K562 (cell line): ENCODE results near the gene TBC1D2. TPM values are rescaled to one million over a fixed set of nuclear protein-coding genes. Genes with fewer than 3 reads are reported as not detected.

ENCODE experiments used
- ARID2 ChIP-seq: fragments of 450-650 bp; IDR thresholded peaks from 2 replicates; pipeline ENCODE4 v1.6.1; 2017; ENCODE audit warnings: antibody characterized with exemption, mild to moderate bottlenecking
- ESRRB ChIP-seq: fragments of 250-450 bp; sonication (Bioruptor Pico); IDR thresholded peaks from 2 replicates; pipeline ENCODE4 v1.5.0; 2020; ENCODE audit warnings: mild to moderate bottlenecking, moderate library complexity, borderline replicate concordance
- ETV6 ChIP-seq, 3 experiments: fragments of 150-350 bp in 1 of 3; sonication (generic) in 1 of 3; formaldehyde crosslinking in 1 of 3; IDR thresholded peaks; 2 replicates each; pipeline versions ENCODE4 v1.6.1 to v1.8.0; 2014 to 2022; ENCODE audit warnings: borderline replicate concordance in 2 of 3, low read depth in 2 of 3, antibody characterized with exemption in 1 of 3, low read length in 1 of 3, mild to moderate bottlenecking in 1 of 3, missing genetic modification reagents in 1 of 3
- HEY1 ChIP-seq: fragments of 250-450 bp; sonication (Bioruptor Pico); IDR thresholded peaks from 2 replicates; pipeline ENCODE4 v1.5.0; 2020; ENCODE audit warnings: mild to moderate bottlenecking, moderate library complexity, borderline replicate concordance
- KDM1A ChIP-seq, 2 experiments: fragments of 450-650 bp; IDR thresholded peaks; 2 replicates each; pipeline ENCODE4 v1.6.1; 2016; ENCODE audit warnings: mild to moderate bottlenecking in 2 of 2
- MEF2D ChIP-seq: conservative IDR thresholded peaks from 2 replicates; pipeline ENCODE4 v1.6.1; 2016; ENCODE audit warnings: low read depth, missing genetic modification characterization, missing compliant biosample characterization
- RBM25 ChIP-seq: fragments of 200-400 bp; formaldehyde crosslinking; IDR thresholded peaks from 2 replicates; pipeline ENCODE4 v1.6.1; 2018; ENCODE audit warnings: low read length, low read depth, moderate library complexity; ENCODE audit not compliant: severe bottlenecking
- SMARCA5 ChIP-seq: fragments of 450-650 bp; IDR thresholded peaks from 2 replicates; pipeline ENCODE4 v1.6.1; 2016
- ZFP1 ChIP-seq: fragments of 450-650 bp; formaldehyde crosslinking; IDR thresholded peaks from 2 replicates; pipeline ENCODE4 v1.4.0; 2020; ENCODE audit warnings: mild to moderate bottlenecking, mixed read lengths
- polyA plus RNA-seq, 8 experiments: library from polyadenylated mRNA; depleted of rRNA in 4 of 8; stranded (reverse) in 5 of 8; unstranded in 3 of 8; fragments of >200 nt; fragmentation: Nextera tagmentation in 2 of 8; fragmentation: Illumina TruSeq in 1 of 8; extraction: Ambion mirVana in 2 of 8; extraction: Trizol in 1 of 8; gene quantifications; 2 replicates each; pipeline versions ENCODE4 v1.2.1 to v1.2.3, GENCODE V29; 2011 to 2014; ENCODE audit warnings: inconsistent platforms in 1 of 8, missing spikeins in 1 of 8
- total RNA-seq, 7 experiments: library from RNA; depleted of rRNA in 6 of 7; stranded (reverse); fragments of >200 nt in 6 of 7; fragmentation: Illumina TruSeq in 2 of 7; extraction: Trizol in 2 of 7; gene quantifications; 2 replicates each; pipeline versions ENCODE4 v1.2.1 to v1.2.3, GENCODE V29; 2011 to 2021; ENCODE audit warnings: low replicate concordance in 1 of 7
- TF ChIP-seq, protein P1 (sequence below), 2 experiments: fragments of 450-650 bp; conservative IDR thresholded peaks; 2 replicates each; pipeline ENCODE4 v1.6.1; 2017; ENCODE audit warnings: mild to moderate bottlenecking in 2 of 2, moderate library complexity in 2 of 2
- TF ChIP-seq, protein P2 (sequence below): fragments of 450-650 bp; IDR thresholded peaks from 2 replicates; pipeline ENCODE4 v1.6.1; 2016; ENCODE audit warnings: antibody characterized with exemption
- TF ChIP-seq, protein P3 (sequence below), 2 experiments: fragments of 450-650 bp in 1 of 2; sonication (generic) in 1 of 2; formaldehyde crosslinking in 1 of 2; IDR thresholded peaks; 2 replicates each; pipeline versions ENCODE4 v1.7.1 to v1.9.0; 2016 to 2022; ENCODE audit warnings: inconsistent platforms in 1 of 2, mild to moderate bottlenecking in 1 of 2, missing genetic modification reagents in 1 of 2
- TF ChIP-seq, protein P4 (sequence below): fragments of 450-650 bp; formaldehyde crosslinking; conservative IDR thresholded peaks from 2 replicates; pipeline ENCODE4 v1.4.0; 2022; ENCODE audit warnings: mild to moderate bottlenecking, missing genetic modification characterization

The TBC1D2 gene
- total and polyA plus RNA-seq, 9 of the 15 experiments (the other 6 are each of a cell fraction or from before 2014, with no cell fraction given), result 0.10 to 7.0 (median 2.5) TPM

DNA sequence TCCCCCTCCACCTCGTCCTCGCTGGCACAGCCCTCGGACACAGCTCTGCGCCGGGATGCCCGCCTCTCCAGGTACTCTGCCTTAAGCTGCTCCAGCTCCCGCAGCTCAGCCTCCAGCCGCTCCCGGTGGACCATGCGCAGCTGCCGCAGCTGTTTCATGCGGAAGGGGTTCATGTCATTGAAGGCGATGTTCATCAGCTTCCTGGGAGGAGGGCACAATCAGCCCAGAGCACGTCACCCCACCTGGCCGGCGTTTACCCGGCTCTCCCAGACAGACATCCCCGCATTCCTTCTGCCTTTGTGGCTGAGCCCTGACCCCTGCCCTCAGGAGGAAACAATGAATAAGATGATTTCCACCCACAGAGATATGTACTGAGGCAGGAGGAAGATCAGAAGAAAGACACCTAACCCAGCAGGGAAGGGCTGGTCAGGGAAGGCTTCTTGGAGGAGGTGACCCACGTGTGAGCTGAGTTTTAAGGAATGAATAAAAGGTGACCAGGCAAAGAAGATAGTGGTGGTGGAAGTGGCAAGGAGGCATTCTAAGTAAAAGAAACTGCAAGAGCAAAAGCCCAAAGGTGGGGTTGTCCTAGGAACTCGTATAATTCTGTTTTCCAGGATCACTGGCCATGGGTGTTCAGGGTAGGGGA is 55.9 kb downstream of the TBC1D2 start (continued):
- TF ChIP-seq, protein P1, sequence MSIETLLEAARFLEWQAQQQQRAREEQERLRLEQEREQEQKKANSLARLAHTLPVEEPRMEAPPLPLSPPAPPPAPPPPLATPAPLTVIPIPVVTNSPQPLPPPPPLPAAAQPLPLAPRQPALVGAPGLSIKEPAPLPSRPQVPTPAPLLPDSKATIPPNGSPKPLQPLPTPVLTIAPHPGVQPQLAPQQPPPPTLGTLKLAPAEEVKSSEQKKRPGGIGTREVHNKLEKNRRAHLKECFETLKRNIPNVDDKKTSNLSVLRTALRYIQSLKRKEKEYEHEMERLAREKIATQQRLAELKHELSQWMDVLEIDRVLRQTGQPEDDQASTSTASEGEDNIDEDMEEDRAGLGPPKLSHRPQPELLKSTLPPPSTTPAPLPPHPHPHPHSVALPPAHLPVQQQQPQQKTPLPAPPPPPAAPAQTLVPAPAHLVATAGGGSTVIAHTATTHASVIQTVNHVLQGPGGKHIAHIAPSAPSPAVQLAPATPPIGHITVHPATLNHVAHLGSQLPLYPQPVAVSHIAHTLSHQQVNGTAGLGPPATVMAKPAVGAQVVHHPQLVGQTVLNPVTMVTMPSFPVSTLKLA (conservative IDR thresholded peaks at IDR 0.05), result no peak
- TF ChIP-seq KDM1A (IDR thresholded peaks at IDR 0.05) (0 out of 4 replicates have a peak, but pooled peaks of 1 of the 2 experiments have one; percentile 14), HEY1 (CRISPR knock-in tag) (no peak), RBM25 (peak; percentile 51), ESRRB (CRISPR knock-in tag) (no peak), SMARCA5 (peak; percentile 31; the same call in 1 of the 2 replicates), ARID2 (no peak), ETV6 (IDR thresholded peaks at IDR 0.05; ENCODE audit: borderline replicate concordance in 1 of 2, low read depth in 2 of 2, low read length in 1 of 2) (no peak), ETV6 (CRISPR knock-in tag; IDR thresholded peaks at IDR 0.05; ENCODE audit: borderline replicate concordance) (no peak), ZFP1 (no peak), MEF2D (tag) (no peak)
- TF ChIP-seq, protein P2, sequence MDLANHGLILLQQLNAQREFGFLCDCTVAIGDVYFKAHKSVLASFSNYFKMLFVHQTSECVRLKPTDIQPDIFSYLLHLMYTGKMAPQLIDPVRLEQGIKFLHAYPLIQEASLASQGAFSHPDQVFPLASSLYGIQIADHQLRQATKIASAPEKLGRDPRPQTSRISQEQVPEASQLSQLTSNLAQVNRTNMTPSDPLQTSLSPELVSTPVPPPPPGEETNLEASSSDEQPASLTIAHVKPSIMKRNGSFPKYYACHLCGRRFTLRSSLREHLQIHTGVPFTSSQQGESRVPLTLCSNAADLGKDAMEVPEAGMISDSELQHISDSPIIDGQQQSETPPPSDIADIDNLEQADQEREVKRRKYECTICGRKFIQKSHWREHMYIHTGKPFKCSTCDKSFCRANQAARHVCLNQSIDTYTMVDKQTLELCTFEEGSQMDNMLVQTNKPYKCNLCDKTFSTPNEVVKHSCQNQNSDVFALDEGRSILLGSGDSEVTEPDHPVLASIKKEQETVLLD, result no peak
- TF ChIP-seq, protein P3, sequence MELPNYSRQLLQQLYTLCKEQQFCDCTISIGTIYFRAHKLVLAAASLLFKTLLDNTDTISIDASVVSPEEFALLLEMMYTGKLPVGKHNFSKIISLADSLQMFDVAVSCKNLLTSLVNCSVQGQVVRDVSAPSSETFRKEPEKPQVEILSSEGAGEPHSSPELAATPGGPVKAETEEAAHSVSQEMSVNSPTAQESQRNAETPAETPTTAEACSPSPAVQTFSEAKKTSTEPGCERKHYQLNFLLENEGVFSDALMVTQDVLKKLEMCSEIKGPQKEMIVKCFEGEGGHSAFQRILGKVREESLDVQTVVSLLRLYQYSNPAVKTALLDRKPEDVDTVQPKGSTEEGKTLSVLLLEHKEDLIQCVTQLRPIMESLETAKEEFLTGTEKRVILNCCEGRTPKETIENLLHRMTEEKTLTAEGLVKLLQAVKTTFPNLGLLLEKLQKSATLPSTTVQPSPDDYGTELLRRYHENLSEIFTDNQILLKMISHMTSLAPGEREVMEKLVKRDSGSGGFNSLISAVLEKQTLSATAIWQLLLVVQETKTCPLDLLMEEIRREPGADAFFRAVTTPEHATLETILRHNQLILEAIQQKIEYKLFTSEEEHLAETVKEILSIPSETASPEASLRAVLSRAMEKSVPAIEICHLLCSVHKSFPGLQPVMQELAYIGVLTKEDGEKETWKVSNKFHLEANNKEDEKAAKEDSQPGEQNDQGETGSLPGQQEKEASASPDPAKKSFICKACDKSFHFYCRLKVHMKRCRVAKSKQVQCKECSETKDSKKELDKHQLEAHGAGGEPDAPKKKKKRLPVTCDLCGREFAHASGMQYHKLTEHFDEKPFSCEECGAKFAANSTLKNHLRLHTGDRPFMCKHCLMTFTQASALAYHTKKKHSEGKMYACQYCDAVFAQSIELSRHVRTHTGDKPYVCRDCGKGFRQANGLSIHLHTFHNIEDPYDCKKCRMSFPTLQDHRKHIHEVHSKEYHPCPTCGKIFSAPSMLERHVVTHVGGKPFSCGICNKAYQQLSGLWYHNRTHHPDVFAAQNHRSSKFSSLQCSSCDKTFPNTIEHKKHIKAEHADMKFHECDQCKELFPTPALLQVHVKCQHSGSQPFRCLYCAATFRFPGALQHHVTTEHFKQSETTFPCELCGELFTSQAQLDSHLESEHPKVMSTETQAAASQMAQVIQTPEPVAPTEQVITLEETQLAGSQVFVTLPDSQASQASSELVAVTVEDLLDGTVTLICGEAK (IDR thresholded peaks at IDR 0.05), result no peak
- TF ChIP-seq, protein P3 (CRISPR knock-in tag; IDR thresholded peaks at IDR 0.05), result no peak
- TF ChIP-seq, protein P4, sequence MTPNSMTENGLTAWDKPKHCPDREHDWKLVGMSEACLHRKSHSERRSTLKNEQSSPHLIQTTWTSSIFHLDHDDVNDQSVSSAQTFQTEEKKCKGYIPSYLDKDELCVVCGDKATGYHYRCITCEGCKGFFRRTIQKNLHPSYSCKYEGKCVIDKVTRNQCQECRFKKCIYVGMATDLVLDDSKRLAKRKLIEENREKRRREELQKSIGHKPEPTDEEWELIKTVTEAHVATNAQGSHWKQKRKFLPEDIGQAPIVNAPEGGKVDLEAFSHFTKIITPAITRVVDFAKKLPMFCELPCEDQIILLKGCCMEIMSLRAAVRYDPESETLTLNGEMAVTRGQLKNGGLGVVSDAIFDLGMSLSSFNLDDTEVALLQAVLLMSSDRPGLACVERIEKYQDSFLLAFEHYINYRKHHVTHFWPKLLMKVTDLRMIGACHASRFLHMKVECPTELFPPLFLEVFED, result no peak
